HL-60 (cell line): Measurements from ENCODE around the gene PTF1A.

ENCODE experiments used
- DNase-seq, 2 experiments: peaks; one replicate each; pipeline ENCODE4 v3.0.0-alpha.2; 2010 to 2020; ENCODE audit warnings: low read depth in 1 of 2, low spot score in 1 of 2
- H3K27ac ChIP-seq: fragments of 250-450 bp; sonication (Bioruptor Pico); replicated peaks from 2 replicates; pipeline ENCODE4 v1.5.1; 2020; ENCODE audit warnings: mild to moderate bottlenecking, moderate library complexity
- H3K27me3 ChIP-seq: fragments of 250-450 bp; sonication (Bioruptor Pico); 2 replicates; pipeline ENCODE4 v1.5.1; 2021; ENCODE audit warnings: mild to moderate bottlenecking, moderate library complexity; ENCODE audit not compliant: insufficient read depth, poor library complexity, severe bottlenecking
- H3K4me3 ChIP-seq: replicated peaks from 2 replicates; pipeline ENCODE4 v1.5.1; 2011; ENCODE audit warnings: mild to moderate bottlenecking, control low read depth, low read length; ENCODE audit not compliant: insufficient read depth
- GABPA ChIP-seq: IDR thresholded peaks from 2 replicates; pipeline ENCODE4 v1.6.1; 2012; ENCODE audit warnings: low read depth
- POLR2AphosphoS5 ChIP-seq: IDR thresholded peaks from 2 replicates; pipeline ENCODE4 v1.6.1; 2012; ENCODE audit warnings: low read depth
- SPI1 ChIP-seq: IDR thresholded peaks from 2 replicates; pipeline ENCODE4 v1.6.1; 2012; ENCODE audit warnings: low read depth, mild to moderate bottlenecking, borderline replicate concordance
- TF ChIP-seq, protein P1 (sequence below): IDR thresholded peaks from one replicate; pipeline ENCODE4 v1.5.1; 2011; ENCODE audit warnings: low read length, control low read depth, inconsistent platforms; ENCODE audit not compliant: insufficient read depth
- TF ChIP-seq, protein P2 (sequence below): IDR thresholded peaks from 2 replicates; pipeline ENCODE4 v1.6.1; 2012; ENCODE audit warnings: low read depth; ENCODE audit not compliant: insufficient replicate concordance

PTF1A gene

DNA sequence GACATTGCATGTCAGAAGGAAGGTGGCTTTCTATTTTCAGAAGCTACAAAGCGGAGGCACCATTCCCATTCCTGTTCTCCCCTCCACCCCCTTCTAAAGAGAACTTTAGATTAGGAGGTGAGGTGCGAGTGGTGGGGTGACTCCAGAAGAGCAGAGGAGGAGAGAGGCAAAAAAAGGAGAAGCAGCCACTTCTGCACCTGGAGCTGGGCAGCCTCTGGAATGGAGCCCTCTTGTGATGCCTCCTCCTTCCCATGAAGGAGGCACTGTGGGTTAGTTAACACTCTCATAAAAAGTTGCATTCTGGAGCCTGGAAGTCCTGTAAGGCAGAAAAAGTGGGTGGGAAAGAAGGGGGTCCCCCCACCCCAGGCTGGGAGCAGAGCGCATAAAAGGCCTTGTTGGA lies 4.8 kb downstream of the PTF1A start:
- no peaks in the 10 kb centered on the region for H3K27me3 ChIP-seq
- H3K4me3 ChIP-seq = no peak overlapping the region
- DNase-seq = no peak
- TF ChIP-seq GABPA = no peak
- TF ChIP-seq, protein P1, sequence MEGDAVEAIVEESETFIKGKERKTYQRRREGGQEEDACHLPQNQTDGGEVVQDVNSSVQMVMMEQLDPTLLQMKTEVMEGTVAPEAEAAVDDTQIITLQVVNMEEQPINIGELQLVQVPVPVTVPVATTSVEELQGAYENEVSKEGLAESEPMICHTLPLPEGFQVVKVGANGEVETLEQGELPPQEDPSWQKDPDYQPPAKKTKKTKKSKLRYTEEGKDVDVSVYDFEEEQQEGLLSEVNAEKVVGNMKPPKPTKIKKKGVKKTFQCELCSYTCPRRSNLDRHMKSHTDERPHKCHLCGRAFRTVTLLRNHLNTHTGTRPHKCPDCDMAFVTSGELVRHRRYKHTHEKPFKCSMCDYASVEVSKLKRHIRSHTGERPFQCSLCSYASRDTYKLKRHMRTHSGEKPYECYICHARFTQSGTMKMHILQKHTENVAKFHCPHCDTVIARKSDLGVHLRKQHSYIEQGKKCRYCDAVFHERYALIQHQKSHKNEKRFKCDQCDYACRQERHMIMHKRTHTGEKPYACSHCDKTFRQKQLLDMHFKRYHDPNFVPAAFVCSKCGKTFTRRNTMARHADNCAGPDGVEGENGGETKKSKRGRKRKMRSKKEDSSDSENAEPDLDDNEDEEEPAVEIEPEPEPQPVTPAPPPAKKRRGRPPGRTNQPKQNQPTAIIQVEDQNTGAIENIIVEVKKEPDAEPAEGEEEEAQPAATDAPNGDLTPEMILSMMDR = no peak
- TF ChIP-seq SPI1 = no peak
- no peak for TF ChIP-seq POLR2AphosphoS5
- TF ChIP-seq, protein P2, sequence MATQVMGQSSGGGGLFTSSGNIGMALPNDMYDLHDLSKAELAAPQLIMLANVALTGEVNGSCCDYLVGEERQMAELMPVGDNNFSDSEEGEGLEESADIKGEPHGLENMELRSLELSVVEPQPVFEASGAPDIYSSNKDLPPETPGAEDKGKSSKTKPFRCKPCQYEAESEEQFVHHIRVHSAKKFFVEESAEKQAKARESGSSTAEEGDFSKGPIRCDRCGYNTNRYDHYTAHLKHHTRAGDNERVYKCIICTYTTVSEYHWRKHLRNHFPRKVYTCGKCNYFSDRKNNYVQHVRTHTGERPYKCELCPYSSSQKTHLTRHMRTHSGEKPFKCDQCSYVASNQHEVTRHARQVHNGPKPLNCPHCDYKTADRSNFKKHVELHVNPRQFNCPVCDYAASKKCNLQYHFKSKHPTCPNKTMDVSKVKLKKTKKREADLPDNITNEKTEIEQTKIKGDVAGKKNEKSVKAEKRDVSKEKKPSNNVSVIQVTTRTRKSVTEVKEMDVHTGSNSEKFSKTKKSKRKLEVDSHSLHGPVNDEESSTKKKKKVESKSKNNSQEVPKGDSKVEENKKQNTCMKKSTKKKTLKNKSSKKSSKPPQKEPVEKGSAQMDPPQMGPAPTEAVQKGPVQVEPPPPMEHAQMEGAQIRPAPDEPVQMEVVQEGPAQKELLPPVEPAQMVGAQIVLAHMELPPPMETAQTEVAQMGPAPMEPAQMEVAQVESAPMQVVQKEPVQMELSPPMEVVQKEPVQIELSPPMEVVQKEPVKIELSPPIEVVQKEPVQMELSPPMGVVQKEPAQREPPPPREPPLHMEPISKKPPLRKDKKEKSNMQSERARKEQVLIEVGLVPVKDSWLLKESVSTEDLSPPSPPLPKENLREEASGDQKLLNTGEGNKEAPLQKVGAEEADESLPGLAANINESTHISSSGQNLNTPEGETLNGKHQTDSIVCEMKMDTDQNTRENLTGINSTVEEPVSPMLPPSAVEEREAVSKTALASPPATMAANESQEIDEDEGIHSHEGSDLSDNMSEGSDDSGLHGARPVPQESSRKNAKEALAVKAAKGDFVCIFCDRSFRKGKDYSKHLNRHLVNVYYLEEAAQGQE = no peak
- no peak overlapping the region for H3K27ac ChIP-seq

DNA sequence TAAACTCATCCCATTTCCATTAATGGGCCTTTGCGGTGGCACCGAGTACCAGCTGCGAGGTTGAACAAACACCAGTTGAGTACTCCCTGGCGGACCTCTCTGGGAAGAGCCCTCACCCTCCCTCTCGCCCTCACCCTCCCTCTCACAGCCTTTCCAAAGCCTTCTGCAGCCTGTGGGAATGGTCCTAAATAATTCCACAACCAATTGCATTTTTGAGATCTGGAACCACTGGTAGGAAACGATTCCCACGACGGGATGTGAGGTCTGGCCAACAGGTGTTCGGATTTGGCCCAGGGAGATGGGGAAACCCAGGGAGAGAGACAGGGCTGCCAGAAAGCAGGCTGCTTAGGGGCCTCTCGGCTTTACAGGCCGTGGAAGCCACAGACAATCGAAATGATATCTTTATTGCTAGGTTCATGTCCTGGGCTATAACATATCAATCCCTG lies 5.3 kb downstream of the PTF1A start:
- Histone ChIP-seq H3K27me3 (no peaks in the 10 kb centered on the region), H3K4me3 (no peak overlapping the region), H3K27ac (no peak overlapping the region)
- no peak for TF ChIP-seq SPI1
- no peak for TF ChIP-seq GABPA
- TF ChIP-seq, protein P1 = no peak
- no peak for TF ChIP-seq POLR2AphosphoS5
- TF ChIP-seq, protein P2 = no peak
- DNase-seq = no peak

DNA sequence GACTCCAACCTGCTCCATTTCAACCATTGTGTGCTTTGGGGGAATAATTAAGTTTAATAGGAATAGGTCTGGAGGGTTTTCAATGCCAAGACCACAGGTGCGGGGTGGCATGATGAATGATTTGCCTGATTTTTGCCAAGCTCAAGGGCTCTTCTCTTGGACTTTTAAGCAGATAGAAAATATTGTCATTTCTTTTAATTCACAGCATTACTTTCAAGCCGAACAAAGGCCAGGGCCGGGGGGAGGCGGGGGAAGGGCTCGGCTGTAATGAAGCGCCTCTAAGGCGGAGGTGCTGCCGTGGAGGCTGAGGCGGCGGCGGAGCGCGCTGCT lies 6.5 kb downstream of the PTF1A start:
- H3K27ac ChIP-seq = no peak overlapping the region
- H3K27me3 ChIP-seq = no peaks in the 10 kb centered on the region
- no peak for DNase-seq
- TF ChIP-seq POLR2AphosphoS5 = no peak
- TF ChIP-seq, protein P2 = no peak
- TF ChIP-seq, protein P1 = no peak
- TF ChIP-seq SPI1 = no peak
- TF ChIP-seq GABPA = no peak
- H3K4me3 ChIP-seq = no peak overlapping the region
